Measurements from ENCODE around the gene FLYWCH2. TPM values are rescaled to one million over a fixed set of nuclear protein-coding genes. Genes with fewer than 3 reads are reported as not detected.

FLYWCH2 gene
- total and polyA plus RNA-seq, 9 of the 15 experiments (the other 6 are each of a cell fraction or from before 2014, with no cell fraction given): 0.70 to 55.5 (median 7.6) TPM

DNA sequence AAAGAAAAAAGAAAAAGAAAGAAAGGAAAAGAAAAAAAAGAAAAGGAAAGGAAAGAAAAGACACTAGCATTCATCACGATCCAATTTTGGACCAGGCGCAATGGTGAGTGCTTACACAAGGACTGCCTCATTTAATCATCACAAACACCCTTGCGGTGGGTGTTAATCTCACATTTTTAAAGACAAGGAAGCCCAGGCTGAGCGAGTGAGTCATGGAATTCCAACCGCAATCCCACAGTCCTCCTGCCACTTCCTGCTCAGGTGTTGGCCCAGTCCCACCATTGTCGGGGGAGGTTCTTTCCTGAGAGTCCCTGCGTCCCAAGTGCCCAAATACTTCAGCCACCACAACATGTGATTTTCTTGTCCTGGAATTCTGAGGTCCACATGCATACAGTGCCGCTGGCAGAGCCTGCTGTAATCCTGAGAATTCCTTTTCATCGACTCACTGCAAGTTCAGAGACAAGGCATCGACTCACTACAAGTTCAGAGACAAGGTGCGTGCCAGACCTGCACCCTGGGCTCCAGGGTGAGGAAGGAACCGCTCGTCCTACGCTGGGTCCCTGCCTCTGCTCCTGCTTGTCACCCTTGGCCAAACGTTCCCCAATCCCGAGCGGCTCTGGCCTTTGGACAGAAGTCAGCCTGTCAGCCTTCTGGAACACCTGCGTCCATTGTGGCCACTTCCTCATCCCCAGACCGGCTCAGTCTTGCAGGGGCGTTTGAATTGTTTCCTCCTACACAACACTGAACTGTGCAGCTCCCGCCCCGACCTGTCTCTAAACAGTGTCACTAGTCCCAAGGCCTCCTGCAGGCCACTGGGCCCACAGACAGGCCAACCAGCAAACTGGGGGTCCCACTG, 47.1 kb upstream of the FLYWCH2 start:
- Histone ChIP-seq H3K27ac (ENCODE audit: extremely low read depth, low read depth, low read length) (no peak overlapping the region), H3K9ac (ENCODE audit: insufficient read depth in 1 of 2, low read depth in 2 of 2, low read length in 2 of 2) (peak overlapping the region in 1 of 2 experiments; percentile 11; a peak in 1 of 4 replicates), H3K27me3 (ENCODE audit: control insufficient read depth in 2 of 2, insufficient read depth in 2 of 2, low read length in 2 of 2) (peaks cover 19 to 45% of the 10 kb centered on the region in 2 experiments), H3K36me3 (ENCODE audit: control insufficient read depth, insufficient read depth, low read length) (no peaks in the 10 kb centered on the region), H3K4me2 (ENCODE audit: insufficient read depth, low read length) (no peak overlapping the region), H3K9me3 (replicated peaks; ENCODE audit: control insufficient read depth, insufficient read depth, low read depth, low read length) (no peaks in the 10 kb centered on the region), H4K20me1 (replicated peaks; ENCODE audit: control insufficient read depth, insufficient read depth, low read length) (no peaks in the 10 kb centered on the region; the same call in 1 of the 2 replicates), H3K9me1 (ENCODE audit: control insufficient read depth, insufficient read depth, low read length) (no peaks in the 10 kb centered on the region), H2AFZ (ENCODE audit: low read depth, low read length) (no peak overlapping the region), H3K79me2 (ENCODE audit: control insufficient read depth, insufficient read depth, low read length) (no peaks in the 10 kb centered on the region), H3K4me1 (replicated peaks in 1 of 2; ENCODE audit: control insufficient read depth in 2 of 2, insufficient read depth in 2 of 2, low read length in 2 of 2) (peaks cover 0 to 30% of the 10 kb centered on the region in 2 experiments; a peak in 3 of 5 replicates), H3K4me3 (no peak overlapping the region)
- 4% methylated on average over 22 of the region's 22 CpGs for WGBS (ENCODE audit: insufficient coverage, low coverage, missing lambda C conversion rate)
- FAIRE-seq (no peak), ATAC-seq (no peak; the same call in 2 of the 3 replicates), DNase-seq (ENCODE audit: extremely low read depth in 1 of 4, low spot score in 3 of 4) (no peak)
- in situ Hi-C loops (cut with MboI): loop anchor here (5.0 kb wide), 2 partner anchors 36 to 91 kb away; no protein-coding TSS in a partner anchor
- BruUV-seq (replicated peaks): no TSS peak
- ChIA-PET CTCF (ENCODE audit: low intra/inter-chr PET ratio) (interaction anchor here (0.6 kb wide), 1 partner anchor 224 kb away, joined by 3 read pairs; no protein-coding TSS in a partner anchor), POLR2A (no interaction called here)
- intact Hi-C loops (cut with micrococcal nuclease): loop anchor here (5.0 kb wide), 1 partner anchor 81 kb away; no protein-coding TSS in a partner anchor
- TF ChIP-seq EHMT2 (IDR thresholded peaks at IDR 0.05): no peak
- no peak for TF ChIP-seq COPS2 (conservative IDR thresholded peaks at IDR 0.05)
- TF ChIP-seq FOS (IDR thresholded peaks at IDR 0.05; ENCODE audit: extremely low read depth, insufficient read length): no peak
- TF ChIP-seq ARID1B (IDR thresholded peaks at IDR 0.05): peak; percentile 59
- no peak for TF ChIP-seq CBX8 (IDR thresholded peaks at IDR 0.05; ENCODE audit: borderline replicate concordance, extremely low read depth, low read depth, low read length, poor library complexity, severe bottlenecking)
- TF ChIP-seq U2AF1 (optimal IDR thresholded peaks at IDR 0.05; ENCODE audit: low read depth, low read length): no peak
- TF ChIP-seq TBL1XR1 (IDR thresholded peaks at IDR 0.05; ENCODE audit: low read length in 2 of 2): no peak
- TF ChIP-seq RBM17 (IDR thresholded peaks at IDR 0.05; ENCODE audit: borderline replicate concordance, low read depth, low read length): no peak
- no peak for TF ChIP-seq ZBTB1 (CRISPR knock-in tag; IDR thresholded peaks at IDR 0.05; ENCODE audit: borderline replicate concordance, low read depth)
- TF ChIP-seq, protein P1, sequence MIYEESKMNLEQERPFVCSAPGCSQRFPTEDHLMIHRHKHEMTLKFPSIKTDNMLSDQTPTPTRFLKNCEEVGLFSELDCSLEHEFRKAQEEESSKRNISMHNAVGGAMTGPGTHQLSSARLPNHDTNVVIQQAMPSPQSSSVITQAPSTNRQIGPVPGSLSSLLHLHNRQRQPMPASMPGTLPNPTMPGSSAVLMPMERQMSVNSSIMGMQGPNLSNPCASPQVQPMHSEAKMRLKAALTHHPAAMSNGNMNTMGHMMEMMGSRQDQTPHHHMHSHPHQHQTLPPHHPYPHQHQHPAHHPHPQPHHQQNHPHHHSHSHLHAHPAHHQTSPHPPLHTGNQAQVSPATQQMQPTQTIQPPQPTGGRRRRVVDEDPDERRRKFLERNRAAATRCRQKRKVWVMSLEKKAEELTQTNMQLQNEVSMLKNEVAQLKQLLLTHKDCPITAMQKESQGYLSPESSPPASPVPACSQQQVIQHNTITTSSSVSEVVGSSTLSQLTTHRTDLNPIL (CRISPR knock-in tag; IDR thresholded peaks at IDR 0.05): no peak
- TF ChIP-seq POLR2AphosphoS5 (IDR thresholded peaks at IDR 0.05; ENCODE audit: control insufficient read depth, insufficient read depth, low read depth, low read length): no peak
- TF ChIP-seq, protein P2, sequence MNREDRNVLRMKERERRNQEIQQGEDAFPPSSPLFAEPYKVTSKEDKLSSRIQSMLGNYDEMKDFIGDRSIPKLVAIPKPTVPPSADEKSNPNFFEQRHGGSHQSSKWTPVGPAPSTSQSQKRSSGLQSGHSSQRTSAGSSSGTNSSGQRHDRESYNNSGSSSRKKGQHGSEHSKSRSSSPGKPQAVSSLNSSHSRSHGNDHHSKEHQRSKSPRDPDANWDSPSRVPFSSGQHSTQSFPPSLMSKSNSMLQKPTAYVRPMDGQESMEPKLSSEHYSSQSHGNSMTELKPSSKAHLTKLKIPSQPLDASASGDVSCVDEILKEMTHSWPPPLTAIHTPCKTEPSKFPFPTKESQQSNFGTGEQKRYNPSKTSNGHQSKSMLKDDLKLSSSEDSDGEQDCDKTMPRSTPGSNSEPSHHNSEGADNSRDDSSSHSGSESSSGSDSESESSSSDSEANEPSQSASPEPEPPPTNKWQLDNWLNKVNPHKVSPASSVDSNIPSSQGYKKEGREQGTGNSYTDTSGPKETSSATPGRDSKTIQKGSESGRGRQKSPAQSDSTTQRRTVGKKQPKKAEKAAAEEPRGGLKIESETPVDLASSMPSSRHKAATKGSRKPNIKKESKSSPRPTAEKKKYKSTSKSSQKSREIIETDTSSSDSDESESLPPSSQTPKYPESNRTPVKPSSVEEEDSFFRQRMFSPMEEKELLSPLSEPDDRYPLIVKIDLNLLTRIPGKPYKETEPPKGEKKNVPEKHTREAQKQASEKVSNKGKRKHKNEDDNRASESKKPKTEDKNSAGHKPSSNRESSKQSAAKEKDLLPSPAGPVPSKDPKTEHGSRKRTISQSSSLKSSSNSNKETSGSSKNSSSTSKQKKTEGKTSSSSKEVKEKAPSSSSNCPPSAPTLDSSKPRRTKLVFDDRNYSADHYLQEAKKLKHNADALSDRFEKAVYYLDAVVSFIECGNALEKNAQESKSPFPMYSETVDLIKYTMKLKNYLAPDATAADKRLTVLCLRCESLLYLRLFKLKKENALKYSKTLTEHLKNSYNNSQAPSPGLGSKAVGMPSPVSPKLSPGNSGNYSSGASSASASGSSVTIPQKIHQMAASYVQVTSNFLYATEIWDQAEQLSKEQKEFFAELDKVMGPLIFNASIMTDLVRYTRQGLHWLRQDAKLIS (CRISPR knock-in tag; IDR thresholded peaks at IDR 0.05): no peak
- TF ChIP-seq FOSL1 (tag; conservative IDR thresholded peaks at IDR 0.05): peak; percentile 87
- no peak for TF ChIP-seq ZNF57 (CRISPR knock-in tag; IDR thresholded peaks at IDR 0.05)
